ENCODE results near the gene SMAD9. TPM values are rescaled to one million over a fixed set of nuclear protein-coding genes. Genes with fewer than 3 reads are reported as not detected.

Gene SMAD9
- polyA plus RNA-seq (2012; rRNA removed) = 3.1 and 4.0 TPM in 2 replicates
- polyA plus RNA-seq (2012; cell fraction: cytosol; rRNA removed) = 4.5 and 5.0 TPM in 2 replicates
- 5.8 and 8.2 TPM in 2 replicates for polyA plus RNA-seq (2012; cell fraction: nucleus; rRNA removed)

DNA sequence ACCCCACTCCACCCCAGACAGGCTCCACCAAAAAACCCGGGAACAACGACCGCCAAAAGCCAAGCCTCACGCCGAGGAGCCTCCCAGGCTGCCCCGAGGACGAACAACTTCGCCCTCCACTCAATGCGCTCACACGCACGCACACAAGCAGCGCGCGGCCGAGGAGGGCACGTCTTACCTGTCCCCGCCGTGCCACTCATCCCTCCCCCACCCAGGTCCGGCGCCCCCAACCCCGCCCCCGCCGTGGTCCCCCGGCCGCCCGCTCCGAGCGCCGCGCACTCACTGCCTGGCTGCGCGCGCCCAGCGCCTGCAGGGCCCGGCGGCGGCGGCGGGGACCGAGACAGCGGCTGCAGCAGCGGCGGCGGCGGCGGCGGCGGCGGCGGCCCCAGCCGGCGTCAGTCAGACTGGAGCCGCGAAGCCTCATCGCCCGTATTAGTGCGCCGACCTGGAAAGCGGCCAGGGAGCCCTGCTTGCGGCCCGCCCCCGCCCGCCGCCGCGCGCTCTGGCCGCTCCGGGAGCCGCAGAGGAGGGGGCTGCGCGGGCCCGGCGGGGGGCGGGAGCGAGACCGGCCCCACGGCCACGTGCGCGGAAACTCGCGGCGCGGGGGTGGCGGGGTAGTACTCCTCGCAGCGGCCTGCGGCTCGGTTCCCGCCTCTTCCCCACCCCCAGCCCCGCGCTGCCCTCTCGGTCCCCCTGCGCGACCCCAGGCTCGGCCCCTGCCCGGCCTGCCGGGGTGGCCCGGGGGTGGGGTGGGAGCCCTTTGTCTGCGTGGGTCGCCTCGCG is at the start of gene SMAD9:
TSS of gene SMAD9 (minus strand) at position 406 of the 783 bp plus-strand sequence. CDS start 40,549 bp downstream, outside the sequence.
- Histone ChIP-seq H3K4me1 (ENCODE audit: control insufficient read depth in 1 of 2, insufficient read depth in 2 of 2, low read depth in 1 of 2, low read length in 1 of 2) (peaks cover 25 to 40% of the 10 kb centered on the region in 2 experiments; a peak in 3 of 4 replicates), H3K79me2 (ENCODE audit: insufficient read depth) (peaks cover 39% of the 10 kb centered on the region), H3K9ac (peak within 1 kb of the TSS; percentile 83), H3K27ac (ENCODE audit: low read depth in 2 of 2, low read length in 1 of 2) (peak within 1 kb of the TSS; percentile 84 to 96), H2AFZ (ENCODE audit: low read depth) (peak within 1 kb of the TSS; percentile 92), H3K36me3 (replicated peaks in 1 of 2; ENCODE audit: control insufficient read depth in 1 of 2, insufficient read depth in 2 of 2, low read length in 1 of 2) (no peaks in the 10 kb centered on the region), H3K4me2 (peak within 1 kb of the TSS; percentile 83), H3F3A (replicated peaks; ENCODE audit: insufficient read depth) (peaks cover 24% of the 10 kb centered on the region), H3K27me3 (ENCODE audit: insufficient read depth) (no peaks in the 10 kb centered on the region), H3K9me2 (no peaks in the 10 kb centered on the region), H3K4me3 (ENCODE audit: low read depth in 2 of 2, low read length in 1 of 2) (peak within 1 kb of the TSS; percentile 60 to 95), H3K9me3 (no peaks in the 10 kb centered on the region), H4K20me1 (ENCODE audit: insufficient read depth) (no peaks in the 10 kb centered on the region)
- ChIA-PET CTCF (interaction anchor here (0.9 to 1.8 kb wide), 3 partner anchors 53 to 71 kb away, joined by 3 to 5 read pairs (median 3); no protein-coding TSS in a partner anchor), POLR2A (no interaction called here)
- 2% methylated on average over 16 of the region's 104 CpGs for WGBS (ENCODE audit: low lambda C conversion rate)
- TF ChIP-seq NFIC (IDR thresholded peaks at IDR 0.05; ENCODE audit: borderline replicate concordance) = peak; percentile 64
- no peak; a peak in 1 of 4 replicates for TF ChIP-seq EP300 (IDR thresholded peaks at IDR 0.05; ENCODE audit: borderline replicate concordance in 1 of 2, low read depth in 1 of 2, low read length in 1 of 2)
- TF ChIP-seq ZBTB33 (IDR thresholded peaks at IDR 0.05; ENCODE audit: borderline replicate concordance, low read depth) = no peak
- TF ChIP-seq MAX (IDR thresholded peaks at IDR 0.05; ENCODE audit: low read depth) = peak; percentile 9; the same call in 1 of the 2 replicates
- no peak for TF ChIP-seq SIN3A (IDR thresholded peaks at IDR 0.05; ENCODE audit: borderline replicate concordance, low read depth, low read length)
- TF ChIP-seq SMC3 (IDR thresholded peaks at IDR 0.05; ENCODE audit: low read depth, low read length) = no peak
- peak; percentile 91 for DNase-seq

DNA sequence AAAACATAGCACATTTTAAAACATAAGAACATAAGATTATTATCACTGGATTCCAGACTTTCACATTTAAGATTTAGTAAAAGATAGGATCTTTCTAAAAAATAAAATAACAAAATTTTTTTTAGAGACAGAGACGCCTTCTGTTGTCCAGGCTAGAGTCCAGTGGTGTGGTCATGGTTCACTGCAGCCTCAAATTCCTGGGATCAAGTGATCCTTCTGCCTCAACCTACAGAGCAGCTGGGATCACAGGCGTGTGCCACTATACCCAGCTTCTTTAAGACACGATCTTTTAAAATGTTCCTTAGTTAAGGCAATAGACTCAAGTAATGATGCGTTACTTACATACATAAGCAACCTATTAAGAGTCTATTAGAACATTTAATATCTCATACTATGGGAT is 46.4 kb upstream of the SMAD9 start:
- Histone ChIP-seq H3K4me2 (no peak overlapping the region; the same call in 1 of the 2 replicates), H4K20me1 (ENCODE audit: insufficient read depth) (no peaks in the 10 kb centered on the region), H2AFZ (ENCODE audit: low read depth) (no peak overlapping the region), H3K27me3 (ENCODE audit: insufficient read depth) (no peaks in the 10 kb centered on the region), H3K4me1 (ENCODE audit: control insufficient read depth in 1 of 2, insufficient read depth in 2 of 2, low read depth in 1 of 2, low read length in 1 of 2) (peaks cover 0 to 15% of the 10 kb centered on the region in 2 experiments; a peak in 1 of 4 replicates), H3K9me3 (no peaks in the 10 kb centered on the region), H3K27ac (ENCODE audit: low read depth in 2 of 2, low read length in 1 of 2) (peak overlapping the region in 1 of 2 experiments; percentile 79; a peak in 2 of 4 replicates), H3K9ac (peak overlapping the region; percentile 53; the same call in 1 of the 2 replicates), H3K4me3 (ENCODE audit: low read depth in 2 of 2, low read length in 1 of 2) (no peak overlapping the region), H3K79me2 (ENCODE audit: insufficient read depth) (no peaks in the 10 kb centered on the region; the same call in 1 of the 2 replicates), H3K36me3 (replicated peaks in 1 of 2; ENCODE audit: control insufficient read depth in 1 of 2, insufficient read depth in 2 of 2, low read length in 1 of 2) (peaks cover 62 to 77% of the 10 kb centered on the region in 2 experiments), H3F3A (replicated peaks; ENCODE audit: insufficient read depth) (peaks cover 19% of the 10 kb centered on the region), H3K9me2 (no peaks in the 10 kb centered on the region)
- ChIA-PET CTCF (interaction anchor here (1.0 kb wide), 1 partner anchor 108 kb away, joined by 3 read pairs; no protein-coding TSS in a partner anchor), POLR2A (no interaction called here)
- no peak for TF ChIP-seq ELF1 (IDR thresholded peaks at IDR 0.05)
- TF ChIP-seq, protein P1, sequence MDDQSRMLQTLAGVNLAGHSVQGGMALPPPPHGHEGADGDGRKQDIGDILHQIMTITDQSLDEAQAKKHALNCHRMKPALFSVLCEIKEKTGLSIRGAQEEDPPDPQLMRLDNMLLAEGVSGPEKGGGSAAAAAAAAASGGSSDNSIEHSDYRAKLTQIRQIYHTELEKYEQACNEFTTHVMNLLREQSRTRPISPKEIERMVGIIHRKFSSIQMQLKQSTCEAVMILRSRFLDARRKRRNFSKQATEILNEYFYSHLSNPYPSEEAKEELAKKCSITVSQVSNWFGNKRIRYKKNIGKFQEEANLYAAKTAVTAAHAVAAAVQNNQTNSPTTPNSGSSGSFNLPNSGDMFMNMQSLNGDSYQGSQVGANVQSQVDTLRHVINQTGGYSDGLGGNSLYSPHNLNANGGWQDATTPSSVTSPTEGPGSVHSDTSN (IDR thresholded peaks at IDR 0.05) = no peak
- no peak for TF ChIP-seq GATA2 (CRISPR knock-in tag; IDR thresholded peaks at IDR 0.05)
- TF ChIP-seq EZH2phosphoT487 (IDR thresholded peaks at IDR 0.05; ENCODE audit: borderline replicate concordance, low read depth) = no peak
- no peak for TF ChIP-seq RAD21 (IDR thresholded peaks at IDR 0.05; ENCODE audit: low read length)
- TF ChIP-seq USF1 (IDR thresholded peaks at IDR 0.05; ENCODE audit: borderline replicate concordance, low read depth) = no peak
- WGBS (ENCODE audit: low lambda C conversion rate) = 86% methylated on average over 4 of the region's 4 CpGs
- DNase-seq = no peak
